Measurements from ENCODE around the gene SRSF12.

Gene SRSF12

DNA sequence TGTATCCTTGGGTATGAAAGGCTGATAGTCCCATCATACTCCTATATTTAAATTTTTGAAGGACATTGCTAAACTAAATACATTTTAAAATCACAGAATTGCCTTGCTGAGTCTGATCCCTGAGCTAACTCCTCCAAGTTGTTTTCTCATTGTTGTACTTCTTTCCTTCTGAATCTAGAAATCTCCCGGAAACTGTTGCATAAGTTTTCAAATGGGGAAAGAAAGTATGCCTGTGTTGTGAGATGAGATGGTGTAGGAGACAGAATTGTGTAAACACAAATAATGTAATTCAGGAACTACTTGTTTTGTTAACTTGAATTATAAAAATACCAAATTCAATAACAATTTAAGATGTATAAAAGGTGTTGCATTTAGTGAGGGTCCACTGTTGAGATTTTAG lies 30.0 kb downstream of the SRSF12 start:
- no peak overlapping the region for H3K27ac ChIP-seq
- TF ChIP-seq, protein P1, sequence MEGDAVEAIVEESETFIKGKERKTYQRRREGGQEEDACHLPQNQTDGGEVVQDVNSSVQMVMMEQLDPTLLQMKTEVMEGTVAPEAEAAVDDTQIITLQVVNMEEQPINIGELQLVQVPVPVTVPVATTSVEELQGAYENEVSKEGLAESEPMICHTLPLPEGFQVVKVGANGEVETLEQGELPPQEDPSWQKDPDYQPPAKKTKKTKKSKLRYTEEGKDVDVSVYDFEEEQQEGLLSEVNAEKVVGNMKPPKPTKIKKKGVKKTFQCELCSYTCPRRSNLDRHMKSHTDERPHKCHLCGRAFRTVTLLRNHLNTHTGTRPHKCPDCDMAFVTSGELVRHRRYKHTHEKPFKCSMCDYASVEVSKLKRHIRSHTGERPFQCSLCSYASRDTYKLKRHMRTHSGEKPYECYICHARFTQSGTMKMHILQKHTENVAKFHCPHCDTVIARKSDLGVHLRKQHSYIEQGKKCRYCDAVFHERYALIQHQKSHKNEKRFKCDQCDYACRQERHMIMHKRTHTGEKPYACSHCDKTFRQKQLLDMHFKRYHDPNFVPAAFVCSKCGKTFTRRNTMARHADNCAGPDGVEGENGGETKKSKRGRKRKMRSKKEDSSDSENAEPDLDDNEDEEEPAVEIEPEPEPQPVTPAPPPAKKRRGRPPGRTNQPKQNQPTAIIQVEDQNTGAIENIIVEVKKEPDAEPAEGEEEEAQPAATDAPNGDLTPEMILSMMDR (conservative IDR thresholded peaks at IDR 0.05), result no peak

DNA sequence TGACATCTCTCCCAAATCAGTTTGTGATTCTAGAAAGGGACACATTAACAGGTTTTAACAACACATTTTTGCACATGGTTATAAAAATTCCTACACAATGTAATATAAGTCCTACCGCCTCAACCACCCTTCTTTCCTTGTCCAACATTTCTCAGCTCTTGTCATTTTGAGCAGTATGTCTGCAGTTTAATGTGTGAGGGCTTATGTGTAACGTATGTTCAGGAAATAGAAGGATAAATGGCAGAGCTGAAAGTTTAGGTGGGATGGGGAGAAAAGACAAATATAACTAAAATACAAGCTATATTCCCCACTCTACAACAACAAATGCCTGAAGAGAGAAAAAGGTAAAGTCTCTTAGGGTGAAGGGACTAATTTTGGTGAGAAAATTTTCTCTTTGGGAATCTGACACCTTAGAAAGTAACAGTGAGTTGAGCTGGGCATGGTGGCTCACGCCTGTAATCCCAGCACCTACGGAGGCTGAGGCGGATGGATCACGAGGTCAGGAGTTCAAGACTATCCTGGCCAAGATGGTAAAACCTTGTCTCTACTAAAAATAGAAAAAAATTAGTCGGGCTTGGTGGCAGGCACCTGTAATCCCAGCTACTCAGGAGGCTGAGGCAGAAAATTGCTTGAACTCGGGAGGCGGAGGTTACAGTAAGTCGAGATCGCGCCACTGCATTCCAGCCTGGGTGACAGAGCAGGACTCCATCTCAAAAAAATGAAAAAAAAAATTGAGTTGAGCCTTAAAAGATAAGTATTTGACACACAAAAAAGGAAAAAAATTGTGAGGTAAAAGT lies 32.3 kb downstream of the SRSF12 start:
- TF ChIP-seq, protein P1 (conservative IDR thresholded peaks at IDR 0.05), result no peak
- H3K27ac ChIP-seq, result no peak overlapping the region

DNA sequence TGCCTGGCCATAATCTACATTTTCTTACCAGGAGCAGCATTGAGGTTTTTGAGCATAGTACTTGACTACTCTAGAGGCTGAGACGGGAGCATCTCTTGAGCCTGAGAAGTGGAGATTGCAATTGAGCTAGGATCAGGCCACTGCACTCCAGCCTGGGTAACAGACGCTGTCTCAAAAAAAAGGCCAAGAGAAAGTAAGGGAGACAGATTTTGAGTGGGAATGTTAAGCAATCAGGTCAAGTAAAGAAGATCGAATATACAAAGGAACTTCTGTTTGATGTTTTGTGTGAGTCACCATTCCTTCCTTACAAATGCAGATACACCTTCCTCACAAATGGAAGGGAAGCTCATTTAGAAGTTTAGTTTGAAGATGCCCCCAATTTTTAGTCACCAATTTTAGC lies 32.9 kb downstream of the SRSF12 start:
- TF ChIP-seq, protein P1 (conservative IDR thresholded peaks at IDR 0.05), result no peak
- H3K27ac ChIP-seq, result no peak overlapping the region

DNA sequence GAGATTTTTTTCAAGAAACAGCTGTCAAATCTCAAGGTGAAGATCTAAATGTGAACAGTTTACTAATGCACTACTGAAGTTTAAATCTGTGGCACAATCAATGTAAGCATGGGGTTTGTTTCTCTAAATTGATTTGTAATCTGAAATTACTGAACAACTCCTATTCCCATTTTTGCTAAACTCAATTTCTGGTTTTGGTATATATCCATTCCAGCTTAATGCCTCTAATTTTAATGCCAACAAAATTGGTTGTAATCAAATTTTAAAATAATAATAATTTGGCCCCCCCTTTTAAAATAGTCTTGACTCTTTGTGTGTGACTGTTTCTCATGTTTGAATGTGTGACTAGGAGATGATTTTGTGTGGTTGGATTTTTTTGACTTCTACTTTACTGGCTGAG lies 33.3 kb downstream of the SRSF12 start:
- TF ChIP-seq, protein P1 (conservative IDR thresholded peaks at IDR 0.05), result no peak
- H3K27ac ChIP-seq, result no peak overlapping the region

DNA sequence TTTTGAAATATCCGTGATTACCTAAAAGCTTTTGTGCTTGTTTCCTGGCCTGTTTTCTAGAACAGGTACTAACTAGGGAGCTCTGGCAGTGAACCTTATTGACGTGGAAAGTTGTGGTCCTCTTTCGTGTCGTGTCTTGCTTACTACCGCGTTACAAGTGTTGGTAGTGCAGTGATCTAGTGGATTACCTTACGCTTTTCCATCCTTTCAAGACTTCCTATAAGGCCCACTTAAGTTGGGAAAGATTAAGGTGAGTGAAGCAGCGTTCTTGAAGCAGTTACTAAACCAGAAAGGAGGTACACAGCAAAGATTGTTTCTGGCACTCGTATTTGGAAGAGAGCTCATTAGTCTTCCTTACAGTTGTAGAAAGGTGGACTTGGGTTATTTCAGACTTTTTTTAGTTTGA lies 35.4 kb downstream of the SRSF12 start:
- TF ChIP-seq, protein P1 (conservative IDR thresholded peaks at IDR 0.05), result no peak
- peak overlapping the region; percentile 99 for H3K27ac ChIP-seq

DNA sequence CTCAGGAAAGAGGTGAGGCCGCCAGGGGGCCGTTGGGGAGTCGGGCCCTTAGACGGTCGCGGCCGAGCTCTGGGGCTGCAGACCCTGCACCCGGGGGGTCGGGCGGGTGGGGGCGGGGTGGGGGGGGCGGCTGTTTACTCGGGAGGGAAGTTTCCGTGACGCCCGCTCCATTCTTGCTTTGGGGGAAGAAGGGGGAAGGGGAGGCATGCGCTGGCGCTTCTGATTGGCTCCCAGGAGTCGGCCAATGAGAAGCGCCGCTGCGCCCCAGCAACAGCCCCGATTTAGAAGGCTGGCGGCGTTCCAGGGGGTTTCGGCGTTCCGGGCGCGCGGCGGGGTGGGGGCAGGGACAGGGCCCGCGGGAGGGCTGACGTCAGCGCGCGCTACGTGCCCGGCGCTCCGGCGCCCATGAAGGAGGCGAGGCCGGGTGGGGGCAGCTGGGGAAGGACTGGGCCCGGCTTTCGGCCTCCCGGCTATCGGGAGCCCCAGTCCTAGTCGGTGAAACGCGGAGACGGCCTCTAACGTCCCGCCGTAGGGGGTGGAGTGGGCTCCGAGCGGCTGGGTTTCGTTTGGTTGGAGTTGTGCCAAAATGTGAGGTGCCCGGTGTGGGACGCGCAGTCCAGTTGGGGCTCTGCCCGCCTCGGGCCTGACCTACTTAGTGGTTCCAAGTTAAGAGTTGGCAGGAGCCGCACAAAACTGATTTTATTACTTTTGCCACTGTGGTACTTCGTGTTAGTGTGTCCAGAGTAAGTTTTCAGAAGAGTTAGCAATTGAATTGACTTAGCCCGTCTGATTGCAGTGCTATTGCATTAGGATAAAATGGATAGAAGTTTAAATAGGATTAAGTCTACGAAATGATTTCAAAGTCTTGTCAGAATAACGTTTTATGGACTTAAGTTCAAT lies 36.2 kb downstream of the SRSF12 start:
- TF ChIP-seq, protein P1 (conservative IDR thresholded peaks at IDR 0.05), result no peak
- peak overlapping the region; percentile 99 for H3K27ac ChIP-seq

DNA sequence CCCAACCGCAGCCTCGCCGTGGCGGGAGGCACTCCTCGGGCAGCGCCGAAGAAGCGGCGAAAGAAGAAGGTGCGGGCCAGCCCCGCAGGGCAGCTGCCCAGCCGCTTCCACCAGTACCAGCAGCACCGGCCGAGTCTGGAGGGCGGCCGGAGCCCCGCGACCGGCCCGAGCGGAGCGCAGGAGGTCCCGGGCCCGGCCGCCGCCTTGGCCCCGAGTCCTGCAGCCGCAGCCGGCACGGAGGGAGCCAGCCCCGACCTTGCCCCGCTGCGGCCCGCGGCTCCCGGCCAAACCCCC lies 36.8 kb downstream of the SRSF12 start:
- TF ChIP-seq, protein P1 (conservative IDR thresholded peaks at IDR 0.05), result no peak
- H3K27ac ChIP-seq, result peak overlapping the region; percentile 99

Measured in VCaP (cell line).